B cell (primary cell): ENCODE data around the gene OTULINL. TPM values are rescaled to one million over a fixed set of nuclear protein-coding genes. Genes with fewer than 3 reads are reported as not detected.
"Not testable (repeated sequence)": the region's sequence is repeated elsewhere in the genome, so short reads cannot be mapped to it uniquely, and the experiment has no call there.

ENCODE experiments used
- ATAC-seq: fragments of 200-7000 bp; cut with Tn5 transposase; one replicate; pipeline ENCODE4 v1.10.0; 2021; ENCODE audit warnings: low read depth, mild to moderate bottlenecking, moderate number of reproducible peaks, moderate library complexity
- CTCF ChIA-PET: fragments of 350-600 bp; sonication (Branson Sonifier 250); formaldehyde crosslinking; loops from one replicate; lab custom pipeline; 2021; ENCODE audit warnings: antibody characterized with exemption, inconsistent platforms; lab: Charles Lee
- POLR2A ChIA-PET: fragments of 350-600 bp; sonication (Branson Sonifier 250); formaldehyde crosslinking; loops from one replicate; lab custom pipeline; 2021; ENCODE audit warnings: antibody characterized with exemption; lab: Charles Lee
- DNase-seq: peaks from one replicate; pipeline ENCODE4 v3.0.0; 2013
- H2AFZ ChIP-seq: 2 replicates; pipeline ENCODE4 v1.6.1; 2012; ENCODE audit warnings: mild to moderate bottlenecking, low read depth, low read length; ENCODE audit not compliant: insufficient read depth, poor library complexity, severe bottlenecking
- H3K27ac ChIP-seq, 2 donors: 1 replicate in 1 of 2; 2 replicates in 1 of 2; pipeline ENCODE4 v1.5.1; 2012 to 2013; ENCODE audit warnings: low read length in 2 of 2, mild to moderate bottlenecking in 2 of 2, moderate library complexity in 1 of 2
- H3K27me3 ChIP-seq, 4 experiments: fragments of 200-600 bp in 1 of 4; sonication (generic) in 1 of 4; replicated peaks in 1 of 4; 1 replicate in 2 of 4; 2 replicates in 2 of 4; pipeline versions ENCODE4 v1.6.1 to v1.7.0; 2013 to 2016; ENCODE audit warnings: low read length in 3 of 4, mild to moderate bottlenecking in 2 of 4, mixed read lengths in 1 of 4, moderate library complexity in 1 of 4; ENCODE audit not compliant: insufficient read depth in 4 of 4, control insufficient read depth in 3 of 4; ENCODE audit errors: control extremely low read depth in 1 of 4
- H3K36me3 ChIP-seq, 2 experiments: replicated peaks in 1 of 2; 1 replicate in 1 of 2; 2 replicates in 1 of 2; pipeline versions ENCODE4 v1.6.1 to v1.7.1; 2013; ENCODE audit warnings: low read length in 1 of 2; ENCODE audit not compliant: insufficient read depth in 2 of 2, control insufficient read depth in 1 of 2; ENCODE audit errors: control extremely low read depth in 1 of 2, extremely low read depth in 1 of 2
- H3K4me1 ChIP-seq, 2 donors: fragments of 200-600 bp in 1 of 2; sonication (generic) in 1 of 2; 1 replicate in 1 of 2; 2 replicates in 1 of 2; pipeline versions ENCODE4 v1.5.1 to v1.6.1; 2013 to 2017; ENCODE audit warnings: low read length in 2 of 2; ENCODE audit not compliant: control insufficient read depth in 2 of 2, insufficient read depth in 2 of 2
- H3K4me2 ChIP-seq: replicated peaks from 2 replicates; pipeline ENCODE3; 2012; ENCODE audit warnings: mild to moderate bottlenecking, low read depth, low read length; ENCODE audit not compliant: poor library complexity, severe bottlenecking
- H3K4me3 ChIP-seq, 5 experiments: fragments of 200-600 bp in 1 of 5; sonication (generic) in 1 of 5; 1 replicate in 3 of 5; 2 replicates in 2 of 5; pipeline versions ENCODE4 v1.5.1 to v1.7.0; 2011 to 2016; ENCODE audit warnings: low read length in 4 of 5, mild to moderate bottlenecking in 4 of 5, low read depth in 2 of 5, control low read depth in 1 of 5, moderate library complexity in 1 of 5; ENCODE audit not compliant: insufficient read depth in 1 of 5; ENCODE audit errors: control extremely low read depth in 1 of 5, extremely low read depth in 1 of 5
- H3K79me2 ChIP-seq: fragments of 200-600 bp; sonication (generic); one replicate; pipeline ENCODE4 v1.6.0; 2016; ENCODE audit warnings: low read length; ENCODE audit not compliant: control insufficient read depth, insufficient read depth
- H3K9ac ChIP-seq: fragments of 200-600 bp; sonication (generic); 2 replicates; pipeline ENCODE4 v1.6.1; 2017; ENCODE audit warnings: mild to moderate bottlenecking, low read length, moderate library complexity
- H3K9me3 ChIP-seq, 3 donors: one replicate each; pipeline versions ENCODE4 v1.6.1 to v1.7.1; 2013; ENCODE audit warnings: low read length in 2 of 3; ENCODE audit not compliant: control insufficient read depth in 2 of 3, insufficient read depth in 1 of 3; ENCODE audit errors: control extremely low read depth in 1 of 3
- H4K20me1 ChIP-seq: 2 replicates; pipeline ENCODE4 v1.6.0; 2012; ENCODE audit warnings: mild to moderate bottlenecking, low read length; ENCODE audit not compliant: insufficient read depth, control insufficient read depth, poor library complexity, severe bottlenecking
- H3K27ac Mint-ChIP-seq: one replicate; pipeline ENCODE4 v1.8.0; 2021; ENCODE audit warnings: mixed read lengths
- H3K27me3 Mint-ChIP-seq: one replicate; pipeline ENCODE4 v1.8.0; 2021; ENCODE audit warnings: mixed read lengths
- H3K4me1 Mint-ChIP-seq: one replicate; pipeline ENCODE4 v1.8.0; 2021; ENCODE audit warnings: mixed read lengths
- H3K4me3 Mint-ChIP-seq: one replicate; pipeline ENCODE4 v1.8.0; 2021; ENCODE audit warnings: mixed read lengths
- H3K9me3 Mint-ChIP-seq: one replicate; pipeline ENCODE4 v1.8.0; 2022; ENCODE audit warnings: mixed read lengths; ENCODE audit not compliant: insufficient read depth
- CTCF ChIP-seq: fragments of 200-600 bp; IDR thresholded peaks from one replicate; pipeline ENCODE4 v1.8.0; 2022; ENCODE audit warnings: antibody characterized with exemption, mild to moderate bottlenecking
- EZH2 ChIP-seq: IDR thresholded peaks from 2 replicates; pipeline ENCODE4 v1.6.1; 2012; ENCODE audit warnings: borderline replicate concordance, low read depth, mild to moderate bottlenecking, moderate library complexity, low read length; ENCODE audit not compliant: insufficient read depth, poor library complexity, severe bottlenecking
- WGBS: methylation state at CpG from one replicate; pipeline ENCODE4 v1.1.5; 2013; ENCODE audit warnings: missing lambda C conversion rate; ENCODE audit not compliant: insufficient coverage; 5-methylcytosine and 5-hydroxymethylcytosine counted together
- intact Hi-C: fragments of 100-400 bp; cut with micrococcal nuclease; formaldehyde crosslinking; loops from one replicate; pipeline ENCODE4 v1.10.0; 2022
- polyA plus RNA-seq: library from polyadenylated mRNA; depleted of rRNA; stranded (reverse); fragments of >200 nt; gene quantifications from 2 replicates; pipeline ENCODE4 v1.2.3, GENCODE V29; 2012
- total RNA-seq, 2 donors: library from RNA; stranded (reverse); fragments of 120-200 nt in 1 of 2; gene quantifications; 1 replicate in 1 of 2; 2 replicates in 1 of 2; pipeline versions ENCODE4 v1.2.3 to v1.2.4, GENCODE V29; 2013 to 2022

Gene OTULINL
- total and polyA plus RNA-seq, 2 donors (not counting 1 experiment from before 2014, with no cell fraction given), result 0.33 to 0.81 TPM

GRCh38 chr5:14551211-14551610 is 30.4 kb upstream of the OTULINL start:
- intact Hi-C loops, result no loop called here
- Histone ChIP-seq H3K79me2 (no peaks in the 10 kb centered on the region), H3K27ac (no peak overlapping the region), H3K4me1 (no peaks in the 10 kb centered on the region), H4K20me1 (no peaks in the 10 kb centered on the region), H2AFZ (no peak overlapping the region), H3K9ac (no peak overlapping the region), H3K4me2 (no peak overlapping the region), H3K4me3 (no peak overlapping the region), H3K36me3 (no peaks in the 10 kb centered on the region), H3K9me3 (peaks cover 0 to 9% (median 5%) of the 10 kb centered on the region in 3 donors), H3K27me3 (peaks cover 0 to 27% (median 2%) of the 10 kb centered on the region in 4 experiments)
- Mint-ChIP-seq H3K4me1 (no peaks in the 10 kb centered on the region), H3K9me3 (peaks cover 5% of the 10 kb centered on the region), H3K27ac (no peak overlapping the region), H3K27me3 (peaks cover 55% of the 10 kb centered on the region), H3K4me3 (no peak overlapping the region)
- TF ChIP-seq EZH2 (no peak), CTCF (no peak)
- POLR2A ChIA-PET, result no interaction called here
- DNase-seq (no peak), ATAC-seq (no peak)
- CTCF ChIA-PET, result no interaction called here
- WGBS, result no CpG with 5 or more reads among the region's 3 CpGs

GRCh38 chr5:14552017-14552416 is 29.6 kb upstream of the OTULINL start:
- CTCF ChIA-PET, result no interaction called here
- Histone ChIP-seq H3K4me1 (no peaks in the 10 kb centered on the region), H2AFZ (no peak overlapping the region), H3K9me3 (peaks cover 0 to 5% (median 5%) of the 10 kb centered on the region in 3 donors), H3K27ac (no peak overlapping the region), H3K27me3 (peaks cover 0 to 26% (median 0%) of the 10 kb centered on the region in 4 experiments), H3K4me3 (no peak overlapping the region), H3K9ac (no peak overlapping the region), H3K4me2 (no peak overlapping the region), H3K79me2 (no peaks in the 10 kb centered on the region), H4K20me1 (no peaks in the 10 kb centered on the region), H3K36me3 (no peaks in the 10 kb centered on the region)
- Mint-ChIP-seq H3K27ac (no peak overlapping the region), H3K27me3 (peaks cover 47% of the 10 kb centered on the region), H3K4me1 (no peaks in the 10 kb centered on the region), H3K9me3 (peaks cover 5% of the 10 kb centered on the region), H3K4me3 (no peak overlapping the region)
- no CpG with 5 or more reads among the region's 1 CpG for WGBS
- no peak for DNase-seq
- intact Hi-C loops, result no loop called here
- POLR2A ChIA-PET, result no interaction called here
- ATAC-seq, result no peak
- TF ChIP-seq CTCF (no peak), EZH2 (no peak)

- H3K9me3 ChIP-seq, H2AFZ ChIP-seq, H3K4me3 Mint-ChIP-seq, CTCF ChIA-PET, H3K4me2 ChIP-seq, H3K4me3 ChIP-seq, ATAC-seq, H3K79me2 ChIP-seq, DNase-seq, H3K9ac ChIP-seq, H3K36me3 ChIP-seq, H3K27ac Mint-ChIP-seq, H3K27ac ChIP-seq, H3K9me3 Mint-ChIP-seq, H4K20me1 ChIP-seq, H3K4me1 ChIP-seq, intact Hi-C loops, POLR2A ChIA-PET, H3K4me1 Mint-ChIP-seq: not testable (repeated sequence)
- peaks cover 49% of the 10 kb centered on the region for H3K27me3 Mint-ChIP-seq
- peaks cover 0 to 26% (median 0%) of the 10 kb centered on the region in 4 experiments for H3K27me3 ChIP-seq
- 57% methylated on average over 1 of the region's 3 CpGs for WGBS
These were observed 27.3 kb upstream of the OTULINL start for GRCh38 chr5:14554288-14554687.
